SU-DHL-6 (cell line): ENCODE results near the gene FSTL4.

Source experiments
- H2AFZ ChIP-seq: fragments of 200-600 bp; sonication (generic); 2 replicates; pipeline ENCODE4 v1.6.1; 2014; ENCODE audit warnings: low read depth, mild to moderate bottlenecking, moderate library complexity, mixed read lengths, antibody characterized with exemption, low read length; ENCODE audit not compliant: severe bottlenecking
- H3F3A ChIP-seq: fragments of 200-600 bp; shearing (Covaris generic); 2 replicates; pipeline ENCODE4 v1.6.0; 2016; ENCODE audit warnings: antibody characterized with exemption, mild to moderate bottlenecking; ENCODE audit not compliant: insufficient read depth
- H3K27ac ChIP-seq: fragments of 200-600 bp; sonication (generic); 2 replicates; pipeline ENCODE4 v1.5.1; 2016; ENCODE audit warnings: low read depth, mild to moderate bottlenecking, low read length, moderate library complexity, mixed read lengths
- H3K27me3 ChIP-seq: fragments of 200-600 bp; sonication (generic), shearing (Covaris generic); 2 replicates; pipeline ENCODE4 v1.6.0; 2014; ENCODE audit warnings: mild to moderate bottlenecking, low read length
- H3K36me3 ChIP-seq: fragments of 200-600 bp; sonication (generic); 2 replicates; pipeline ENCODE4 v1.6.1; 2014; ENCODE audit warnings: mild to moderate bottlenecking, low read length, mixed read lengths
- H3K4me2 ChIP-seq: fragments of 300-600, 200-600 bp; shearing (Covaris generic), sonication (generic); 2 replicates; pipeline ENCODE4 v1.6.0; 2014; ENCODE audit warnings: low read length, low read depth, mild to moderate bottlenecking; ENCODE audit not compliant: poor library complexity, severe bottlenecking
- H3K4me3 ChIP-seq: fragments of 200-600 bp; sonication (generic); 2 replicates; pipeline ENCODE4 v1.5.1; 2014; ENCODE audit warnings: antibody characterized with exemption, low read length, mild to moderate bottlenecking, mixed read lengths; ENCODE audit not compliant: insufficient read depth, poor library complexity, severe bottlenecking
- H3K79me2 ChIP-seq: fragments of 200-600 bp; sonication (generic); 2 replicates; pipeline ENCODE4 v1.6.1; 2014; ENCODE audit warnings: mild to moderate bottlenecking, low read length, moderate library complexity; ENCODE audit not compliant: insufficient read depth
- H3K9ac ChIP-seq: fragments of 200-600 bp; sonication (generic); 2 replicates; pipeline ENCODE4 v1.7.0; 2014; ENCODE audit warnings: mild to moderate bottlenecking, low read length
- H3K9me2 ChIP-seq: fragments of 200-600 bp; sonication (generic); replicated peaks from 2 replicates; pipeline ENCODE4 v1.6.1; 2014; ENCODE audit warnings: low read length; ENCODE audit not compliant: insufficient read depth
- H3K9me3 ChIP-seq: fragments of 200-600 bp; sonication (generic); 2 replicates; pipeline ENCODE4 v1.6.1; 2014; ENCODE audit warnings: low read length, mixed read lengths; ENCODE audit not compliant: insufficient read depth
- H4K20me1 ChIP-seq: fragments of 200-600 bp; sonication (generic); 2 replicates; pipeline ENCODE4 v1.6.1; 2014; ENCODE audit warnings: low read depth, mild to moderate bottlenecking, antibody characterized with exemption, low read length, moderate library complexity, mixed read lengths
- EZH2phosphoT487 ChIP-seq: fragments of 200-600 bp; sonication (generic), shearing (Covaris generic); conservative IDR thresholded peaks from 2 replicates; pipeline ENCODE4 v1.6.1; 2018; ENCODE audit warnings: mild to moderate bottlenecking, antibody characterized with exemption, low read length, moderate library complexity, mixed read lengths
- TF ChIP-seq, protein P1 (sequence below): fragments of 200-600 bp; sonication (generic); IDR thresholded peaks from one replicate; pipeline ENCODE4 v1.5.1; 2017; ENCODE audit warnings: antibody characterized with exemption, mild to moderate bottlenecking, low read length, moderate library complexity; ENCODE audit not compliant: insufficient read depth, poor library complexity, severe bottlenecking

The FSTL4 gene

DNA sequence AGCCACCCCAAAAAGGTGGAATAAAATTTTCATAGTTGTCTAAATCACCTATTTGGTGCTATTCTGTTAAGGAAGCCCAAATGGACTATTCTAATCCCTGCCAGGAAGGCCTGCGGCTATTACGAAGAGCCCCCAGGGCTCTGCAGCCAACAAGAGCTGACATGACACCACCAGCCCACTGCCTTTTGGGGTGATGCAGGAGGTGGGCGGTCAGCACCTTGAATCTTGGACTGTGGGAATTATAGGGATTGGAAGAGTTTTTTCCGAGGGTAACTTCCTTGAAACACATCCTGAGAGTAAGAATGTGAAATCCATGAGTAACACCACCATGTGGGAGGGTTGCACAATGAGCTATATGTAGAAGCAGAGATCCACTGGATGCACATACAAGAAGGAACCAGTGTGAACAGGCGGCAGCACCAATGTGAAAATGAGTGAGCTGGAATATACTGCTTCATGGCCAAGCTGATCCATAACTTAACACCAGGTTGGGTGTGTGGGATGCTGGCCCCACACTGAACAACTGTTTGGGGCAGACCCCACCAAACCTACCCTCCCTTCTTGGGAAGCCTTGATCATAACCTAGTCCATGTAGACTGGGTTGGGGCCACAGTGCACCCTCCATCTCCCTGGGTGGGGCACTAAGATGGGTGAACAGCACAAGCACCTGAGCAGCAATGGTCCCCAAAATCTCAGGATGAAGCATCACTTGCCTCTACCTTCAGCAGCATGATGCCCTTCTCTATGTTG is 239.0 kb downstream of the FSTL4 start:
- Histone ChIP-seq H4K20me1 (no peaks in the 10 kb centered on the region), H2AFZ (no peak overlapping the region), H3K27me3 (no peaks in the 10 kb centered on the region), H3K27ac (no peak overlapping the region), H3K4me3 (no peak overlapping the region), H3F3A (no peaks in the 10 kb centered on the region), H3K36me3 (no peaks in the 10 kb centered on the region; the same call in 1 of the 2 replicates), H3K9ac (no peak overlapping the region), H3K9me3 (peaks cover 13% of the 10 kb centered on the region; the same call in 1 of the 2 replicates), H3K9me2 (no peaks in the 10 kb centered on the region), H3K4me2 (no peak overlapping the region), H3K79me2 (no peaks in the 10 kb centered on the region)
- no peak for TF ChIP-seq EZH2phosphoT487
- TF ChIP-seq, protein P1, sequence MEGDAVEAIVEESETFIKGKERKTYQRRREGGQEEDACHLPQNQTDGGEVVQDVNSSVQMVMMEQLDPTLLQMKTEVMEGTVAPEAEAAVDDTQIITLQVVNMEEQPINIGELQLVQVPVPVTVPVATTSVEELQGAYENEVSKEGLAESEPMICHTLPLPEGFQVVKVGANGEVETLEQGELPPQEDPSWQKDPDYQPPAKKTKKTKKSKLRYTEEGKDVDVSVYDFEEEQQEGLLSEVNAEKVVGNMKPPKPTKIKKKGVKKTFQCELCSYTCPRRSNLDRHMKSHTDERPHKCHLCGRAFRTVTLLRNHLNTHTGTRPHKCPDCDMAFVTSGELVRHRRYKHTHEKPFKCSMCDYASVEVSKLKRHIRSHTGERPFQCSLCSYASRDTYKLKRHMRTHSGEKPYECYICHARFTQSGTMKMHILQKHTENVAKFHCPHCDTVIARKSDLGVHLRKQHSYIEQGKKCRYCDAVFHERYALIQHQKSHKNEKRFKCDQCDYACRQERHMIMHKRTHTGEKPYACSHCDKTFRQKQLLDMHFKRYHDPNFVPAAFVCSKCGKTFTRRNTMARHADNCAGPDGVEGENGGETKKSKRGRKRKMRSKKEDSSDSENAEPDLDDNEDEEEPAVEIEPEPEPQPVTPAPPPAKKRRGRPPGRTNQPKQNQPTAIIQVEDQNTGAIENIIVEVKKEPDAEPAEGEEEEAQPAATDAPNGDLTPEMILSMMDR, result no peak

DNA sequence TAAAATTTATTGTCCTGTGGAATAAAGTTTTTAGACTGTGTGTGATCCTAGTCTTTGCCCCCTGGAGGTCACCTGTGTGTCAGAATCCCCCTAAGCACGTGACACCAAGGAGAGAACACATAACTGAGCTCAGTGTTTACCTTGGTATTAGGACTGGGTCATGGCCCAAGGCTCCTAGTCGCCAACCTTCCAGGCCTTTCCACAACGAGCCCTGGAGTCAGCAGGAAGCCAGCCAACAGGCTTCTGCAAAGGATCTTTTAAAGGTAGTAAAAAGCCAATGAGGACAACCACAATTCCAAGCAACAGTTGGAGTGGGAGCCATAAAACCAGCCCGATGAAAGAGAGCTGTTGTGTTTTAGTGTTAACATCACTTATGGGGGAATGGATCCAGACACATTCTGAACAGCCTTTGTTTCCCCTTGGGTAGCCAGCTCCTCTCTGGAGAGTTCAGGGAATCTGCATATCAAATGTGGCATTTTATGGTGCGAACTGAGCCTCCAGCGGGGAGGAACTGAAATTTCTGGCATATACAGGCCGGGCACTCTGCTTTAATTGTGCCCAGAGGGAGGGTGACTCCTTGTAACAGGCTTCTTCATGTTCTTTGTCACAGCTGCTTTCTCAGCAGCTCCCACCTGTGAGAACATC is 239.9 kb downstream of the FSTL4 start:
- H3K9me2 ChIP-seq, result no peaks in the 10 kb centered on the region
- no peak overlapping the region for H2AFZ ChIP-seq
- TF ChIP-seq, protein P1, result no peak
- no peak for TF ChIP-seq EZH2phosphoT487
- no peak overlapping the region for H3K4me2 ChIP-seq
- H3K27ac ChIP-seq, result no peak overlapping the region
- H3K27me3 ChIP-seq, result no peaks in the 10 kb centered on the region
- H3K4me3 ChIP-seq, result no peak overlapping the region
- H3F3A ChIP-seq, result no peaks in the 10 kb centered on the region
- H3K9me3 ChIP-seq, result peaks cover 6% of the 10 kb centered on the region; the same call in 1 of the 2 replicates
- H3K79me2 ChIP-seq, result no peaks in the 10 kb centered on the region
- no peaks in the 10 kb centered on the region for H4K20me1 ChIP-seq
- no peak overlapping the region for H3K9ac ChIP-seq
- H3K36me3 ChIP-seq, result no peaks in the 10 kb centered on the region; the same call in 1 of the 2 replicates

DNA sequence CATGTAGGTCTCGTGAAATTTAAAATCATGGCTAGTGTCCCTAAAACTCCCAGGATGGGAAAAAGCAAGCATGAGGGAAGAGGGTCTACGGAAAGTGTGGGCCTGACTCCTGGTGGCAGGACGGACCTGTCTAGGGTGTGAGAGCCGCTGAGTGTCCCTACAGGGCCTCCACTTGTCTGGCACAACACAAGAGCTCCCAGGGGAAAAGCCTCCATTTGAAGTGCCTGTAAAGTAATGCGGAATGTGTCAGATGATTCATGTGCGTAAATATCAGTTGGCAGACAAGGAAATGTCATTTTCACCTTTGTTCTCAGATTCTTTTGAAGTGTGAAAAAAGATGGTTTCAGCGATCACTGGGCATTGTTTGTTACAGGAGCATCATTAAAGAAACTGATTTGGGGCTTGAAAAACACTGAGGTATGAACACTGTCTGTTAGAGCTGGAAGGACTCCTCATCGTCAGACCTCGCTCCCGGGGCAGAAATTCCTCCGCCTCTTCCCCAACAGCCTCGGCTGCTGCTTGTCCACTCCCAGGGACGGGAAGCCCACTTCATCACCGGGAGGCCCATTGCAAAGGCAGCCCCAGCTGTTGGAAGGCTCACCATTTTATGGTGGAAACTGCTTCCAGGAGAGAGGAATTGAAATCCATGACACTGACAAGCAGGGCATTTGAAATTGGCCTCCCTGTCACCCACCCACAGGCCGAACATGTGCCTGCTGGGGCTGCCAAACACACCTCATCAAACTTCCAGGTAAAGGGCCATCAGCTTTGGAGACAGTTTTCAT is 240.8 kb downstream of the FSTL4 start:
- Histone ChIP-seq H3K4me3 (no peak overlapping the region), H3K27ac (no peak overlapping the region), H3K9me3 (no peaks in the 10 kb centered on the region), H3K9ac (no peak overlapping the region), H3K27me3 (no peaks in the 10 kb centered on the region), H3K36me3 (no peaks in the 10 kb centered on the region), H3K4me2 (no peak overlapping the region), H3K9me2 (no peaks in the 10 kb centered on the region), H2AFZ (no peak overlapping the region), H4K20me1 (no peaks in the 10 kb centered on the region), H3F3A (no peaks in the 10 kb centered on the region), H3K79me2 (no peaks in the 10 kb centered on the region)
- TF ChIP-seq, protein P1, result no peak
- no peak for TF ChIP-seq EZH2phosphoT487
